ENCODE measurements around the gene OR1E2.

- TF ChIP-seq CSRNP3 (CRISPR knock-in tag; IDR thresholded peaks at IDR 0.05): no peak
- no peak for TF ChIP-seq ARNTL (CRISPR knock-in tag; IDR thresholded peaks at IDR 0.05; ENCODE audit: borderline replicate concordance, low read depth)
- no peak for TF ChIP-seq ESRRG (CRISPR knock-in tag; IDR thresholded peaks at IDR 0.05)
- no peak for TF ChIP-seq ZNF565 (CRISPR knock-in tag; conservative IDR thresholded peaks at IDR 0.05; ENCODE audit: low read depth)
- no peak for TF ChIP-seq ZNF8 (CRISPR knock-in tag; IDR thresholded peaks at IDR 0.05)
- TF ChIP-seq GLIS3 (CRISPR knock-in tag; IDR thresholded peaks at IDR 0.05): no peak
- TF ChIP-seq ZFP3 (CRISPR knock-in tag; IDR thresholded peaks at IDR 0.05): no peak
- TF ChIP-seq RARB (CRISPR knock-in tag; IDR thresholded peaks at IDR 0.05): no peak
- TF ChIP-seq PATZ1 (CRISPR knock-in tag; IDR thresholded peaks at IDR 0.05; ENCODE audit: borderline replicate concordance): no peak
- no peak for TF ChIP-seq CREB5 (CRISPR knock-in tag; IDR thresholded peaks at IDR 0.05; ENCODE audit: low read depth)
- TF ChIP-seq POU6F1 (CRISPR knock-in tag; IDR thresholded peaks at IDR 0.05; ENCODE audit: borderline replicate concordance, low read depth): no peak
These were observed 31.9 kb downstream of the OR1E2 start for GRCh38 chr17:3401786-3402185.

Data from SK-N-SH treated with all-trans-retinoic acid at 6 μM for 48 hours (cell line).